ENCODE results near the gene NPR3. TPM values are rescaled to one million over a fixed set of nuclear protein-coding genes. Genes with fewer than 3 reads are reported as not detected.

Gene NPR3
- total and polyA plus RNA-seq, 2 donors (not counting 1 experiment from before 2014, with no cell fraction given): 14.9 to 87.3 TPM

DNA sequence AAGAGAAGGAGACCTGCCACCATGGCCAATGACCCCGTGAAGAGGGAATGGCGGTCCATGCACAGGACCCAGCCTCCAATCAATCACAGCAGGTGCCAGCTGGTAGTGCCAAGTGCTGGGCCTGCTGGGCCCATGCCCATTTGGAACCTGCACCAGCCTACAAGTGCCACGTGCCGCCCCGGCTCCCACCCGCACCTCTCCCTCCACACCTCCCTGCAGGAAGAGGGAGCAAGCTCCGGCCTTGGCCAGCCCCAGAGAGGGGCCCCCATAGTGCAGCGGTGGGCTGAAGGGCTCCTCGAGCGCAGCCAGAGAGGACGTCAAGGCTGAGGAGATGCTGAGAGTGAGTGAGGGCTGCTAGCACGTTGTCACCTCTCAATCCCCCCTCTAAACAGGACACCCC, 37.8 kb upstream of the NPR3 start:
- Histone ChIP-seq H3K4me2 (ENCODE audit: extremely low read depth, insufficient read depth, low read length) (no peak overlapping the region), H3K4me3 (replicated peaks in 1 of 4; ENCODE audit: control extremely low read depth in 1 of 4, insufficient read depth in 1 of 4, low read depth in 3 of 4, low read length in 4 of 4) (no peak overlapping the region)

DNA sequence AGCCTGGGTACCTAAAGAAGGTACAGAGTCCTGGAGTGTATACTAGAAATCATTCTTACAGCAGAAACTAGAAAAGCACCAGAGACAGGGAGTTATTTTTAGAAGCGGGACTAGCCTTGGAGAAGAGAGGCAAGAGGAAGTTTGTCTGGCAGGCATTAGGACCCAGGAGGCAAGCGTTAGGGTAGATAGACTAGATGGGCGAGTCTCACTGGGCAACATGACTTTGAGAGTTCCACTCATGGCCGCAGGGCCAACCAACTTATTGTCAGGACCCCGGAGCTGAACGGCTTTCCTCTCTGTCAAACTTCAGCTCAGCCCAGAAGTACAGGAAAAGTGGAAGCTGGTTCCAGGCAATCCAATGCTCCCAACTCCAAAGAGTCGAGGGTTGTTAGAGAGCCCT, 34.1 kb upstream of the NPR3 start:
- Histone ChIP-seq H3K27me3 (ENCODE audit: control insufficient read depth, insufficient read depth, low read length) (no peaks in the 10 kb centered on the region), H3K27ac (ENCODE audit: insufficient read depth, low read length) (no peak overlapping the region), H3K4me2 (ENCODE audit: extremely low read depth, insufficient read depth, low read length) (no peak overlapping the region), H3K79me2 (ENCODE audit: control insufficient read depth, insufficient read depth, low read length) (no peaks in the 10 kb centered on the region), H2AFZ (ENCODE audit: low read length) (no peak overlapping the region), H3K4me3 (replicated peaks in 1 of 4; ENCODE audit: control extremely low read depth in 1 of 4, insufficient read depth in 1 of 4, low read depth in 3 of 4, low read length in 4 of 4) (no peak overlapping the region), H3K9me3 (ENCODE audit: control insufficient read depth, insufficient read depth, low read depth, low read length) (no peaks in the 10 kb centered on the region), H4K20me1 (ENCODE audit: control insufficient read depth, extremely low read depth, insufficient read depth, low read length) (no peaks in the 10 kb centered on the region), H3K36me3 (ENCODE audit: control insufficient read depth, insufficient read depth, low read length) (no peaks in the 10 kb centered on the region), H3K4me1 (ENCODE audit: control insufficient read depth, extremely low read depth, insufficient read depth, low read length) (no peaks in the 10 kb centered on the region), H3K9ac (ENCODE audit: insufficient read depth, low read length) (no peak overlapping the region)
- TF ChIP-seq, protein P1, sequence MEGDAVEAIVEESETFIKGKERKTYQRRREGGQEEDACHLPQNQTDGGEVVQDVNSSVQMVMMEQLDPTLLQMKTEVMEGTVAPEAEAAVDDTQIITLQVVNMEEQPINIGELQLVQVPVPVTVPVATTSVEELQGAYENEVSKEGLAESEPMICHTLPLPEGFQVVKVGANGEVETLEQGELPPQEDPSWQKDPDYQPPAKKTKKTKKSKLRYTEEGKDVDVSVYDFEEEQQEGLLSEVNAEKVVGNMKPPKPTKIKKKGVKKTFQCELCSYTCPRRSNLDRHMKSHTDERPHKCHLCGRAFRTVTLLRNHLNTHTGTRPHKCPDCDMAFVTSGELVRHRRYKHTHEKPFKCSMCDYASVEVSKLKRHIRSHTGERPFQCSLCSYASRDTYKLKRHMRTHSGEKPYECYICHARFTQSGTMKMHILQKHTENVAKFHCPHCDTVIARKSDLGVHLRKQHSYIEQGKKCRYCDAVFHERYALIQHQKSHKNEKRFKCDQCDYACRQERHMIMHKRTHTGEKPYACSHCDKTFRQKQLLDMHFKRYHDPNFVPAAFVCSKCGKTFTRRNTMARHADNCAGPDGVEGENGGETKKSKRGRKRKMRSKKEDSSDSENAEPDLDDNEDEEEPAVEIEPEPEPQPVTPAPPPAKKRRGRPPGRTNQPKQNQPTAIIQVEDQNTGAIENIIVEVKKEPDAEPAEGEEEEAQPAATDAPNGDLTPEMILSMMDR (conservative IDR thresholded peaks at IDR 0.05 in 1 of 2, IDR thresholded peaks at IDR 0.05 in 1 of 2; ENCODE audit: low read depth in 1 of 2, low read length in 2 of 2): no peak
- TF ChIP-seq EZH2 (IDR thresholded peaks at IDR 0.05; ENCODE audit: low read length, missing control alignments): no peak
- no peak for DNase-seq (ENCODE audit: low read depth in 2 of 2)

More for the DNA sequence above, 37.8 kb upstream of the NPR3 start:
- H3K9ac ChIP-seq (ENCODE audit: insufficient read depth, low read length): no peak overlapping the region
- no peaks in the 10 kb centered on the region for H3K27me3 ChIP-seq (ENCODE audit: control insufficient read depth, insufficient read depth, low read length)
- no peaks in the 10 kb centered on the region for H3K36me3 ChIP-seq (ENCODE audit: control insufficient read depth, insufficient read depth, low read length)
- no peaks in the 10 kb centered on the region for H4K20me1 ChIP-seq (ENCODE audit: control insufficient read depth, extremely low read depth, insufficient read depth, low read length)
- H3K9me3 ChIP-seq (ENCODE audit: control insufficient read depth, insufficient read depth, low read depth, low read length): no peaks in the 10 kb centered on the region
- no peak for DNase-seq (ENCODE audit: low read depth in 2 of 2)
- no peak overlapping the region for H2AFZ ChIP-seq (ENCODE audit: low read length)
- H3K79me2 ChIP-seq (ENCODE audit: control insufficient read depth, insufficient read depth, low read length): no peaks in the 10 kb centered on the region
- no peak overlapping the region for H3K27ac ChIP-seq (ENCODE audit: insufficient read depth, low read length)
- no peak for TF ChIP-seq EZH2 (IDR thresholded peaks at IDR 0.05; ENCODE audit: low read length, missing control alignments)
- TF ChIP-seq, protein P1 (conservative IDR thresholded peaks at IDR 0.05 in 1 of 2, IDR thresholded peaks at IDR 0.05 in 1 of 2; ENCODE audit: low read depth in 1 of 2, low read length in 2 of 2): no peak
- no peaks in the 10 kb centered on the region for H3K4me1 ChIP-seq (ENCODE audit: control insufficient read depth, extremely low read depth, insufficient read depth, low read length)

DNA sequence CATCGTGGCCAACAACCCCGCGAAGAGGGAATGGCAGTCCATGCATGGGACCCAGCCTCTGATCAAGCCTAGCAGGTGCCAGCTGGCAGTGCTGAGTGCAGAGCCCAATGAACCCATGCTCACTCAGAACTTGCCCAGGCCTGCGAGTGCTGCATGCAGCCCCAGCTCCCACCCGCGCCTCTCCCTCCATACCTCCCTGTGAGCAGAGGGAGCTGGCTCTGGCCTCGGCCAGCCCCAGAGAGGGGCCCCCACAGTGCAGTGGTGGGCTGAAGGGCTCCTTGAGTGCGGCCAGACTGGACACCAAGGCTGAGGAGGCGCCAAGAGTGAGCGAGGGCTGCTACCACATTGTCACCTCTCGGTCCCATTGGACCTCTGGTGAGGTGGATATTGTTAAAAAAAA, 32.6 kb upstream of the NPR3 start:
- Histone ChIP-seq H3K9ac (ENCODE audit: insufficient read depth, low read length) (no peak overlapping the region), H4K20me1 (ENCODE audit: control insufficient read depth, extremely low read depth, insufficient read depth, low read length) (no peaks in the 10 kb centered on the region), H3K4me1 (ENCODE audit: control insufficient read depth, extremely low read depth, insufficient read depth, low read length) (no peaks in the 10 kb centered on the region), H3K79me2 (ENCODE audit: control insufficient read depth, insufficient read depth, low read length) (no peaks in the 10 kb centered on the region), H3K4me2 (ENCODE audit: extremely low read depth, insufficient read depth, low read length) (no peak overlapping the region), H3K27me3 (ENCODE audit: control insufficient read depth, insufficient read depth, low read length) (no peaks in the 10 kb centered on the region), H3K27ac (ENCODE audit: insufficient read depth, low read length) (no peak overlapping the region), H2AFZ (ENCODE audit: low read length) (no peak overlapping the region), H3K36me3 (ENCODE audit: control insufficient read depth, insufficient read depth, low read length) (no peaks in the 10 kb centered on the region), H3K9me3 (ENCODE audit: control insufficient read depth, insufficient read depth, low read depth, low read length) (no peaks in the 10 kb centered on the region), H3K4me3 (replicated peaks in 1 of 4; ENCODE audit: control extremely low read depth in 1 of 4, insufficient read depth in 1 of 4, low read depth in 3 of 4, low read length in 4 of 4) (no peak overlapping the region)
- TF ChIP-seq, protein P1 (conservative IDR thresholded peaks at IDR 0.05 in 1 of 2, IDR thresholded peaks at IDR 0.05 in 1 of 2; ENCODE audit: low read depth in 1 of 2, low read length in 2 of 2): no peak
- TF ChIP-seq EZH2 (IDR thresholded peaks at IDR 0.05; ENCODE audit: low read length, missing control alignments): no peak
- no peak for DNase-seq (ENCODE audit: low read depth in 2 of 2)

Data from fibroblast of lung (primary cell).